Measurements from ENCODE around the gene METTL25. TPM values are rescaled to one million over a fixed set of nuclear protein-coding genes. Genes with fewer than 3 reads are reported as not detected.

The METTL25 gene
- 12.5 and 13.0 TPM in 2 replicates for total RNA-seq

GRCh38 chr12:82358200-82359114, at the start of gene METTL25, which contains the start of gene CCDC59:
Gene METTL25, plus strand, starts transcription at chr12:82358529. Its CDS starts 37 bp downstream, at chr12:82358566.
Gene CCDC59, minus strand, starts transcription at chr12:82358387. Its CDS starts 11 bp downstream, at chr12:82358376.

Other genes with a start within 250 kb of the METTL25 start
- gene CCDC59, start 142 bp upstream of the METTL25 start, total RNA-seq: 50.9 and 53.8 TPM in 2 replicates

All from endothelial cell of coronary artery (primary cell).